Measurements from ENCODE around the gene MRGPRF. TPM values are rescaled to one million over a fixed set of nuclear protein-coding genes. Genes with fewer than 3 reads are reported as not detected.

The MRGPRF gene
- total and polyA plus RNA-seq, 2 of the 8 experiments (the other 6 are each of a cell fraction or from before 2014, with no cell fraction given): 7.5 to 11.0 TPM

DNA sequence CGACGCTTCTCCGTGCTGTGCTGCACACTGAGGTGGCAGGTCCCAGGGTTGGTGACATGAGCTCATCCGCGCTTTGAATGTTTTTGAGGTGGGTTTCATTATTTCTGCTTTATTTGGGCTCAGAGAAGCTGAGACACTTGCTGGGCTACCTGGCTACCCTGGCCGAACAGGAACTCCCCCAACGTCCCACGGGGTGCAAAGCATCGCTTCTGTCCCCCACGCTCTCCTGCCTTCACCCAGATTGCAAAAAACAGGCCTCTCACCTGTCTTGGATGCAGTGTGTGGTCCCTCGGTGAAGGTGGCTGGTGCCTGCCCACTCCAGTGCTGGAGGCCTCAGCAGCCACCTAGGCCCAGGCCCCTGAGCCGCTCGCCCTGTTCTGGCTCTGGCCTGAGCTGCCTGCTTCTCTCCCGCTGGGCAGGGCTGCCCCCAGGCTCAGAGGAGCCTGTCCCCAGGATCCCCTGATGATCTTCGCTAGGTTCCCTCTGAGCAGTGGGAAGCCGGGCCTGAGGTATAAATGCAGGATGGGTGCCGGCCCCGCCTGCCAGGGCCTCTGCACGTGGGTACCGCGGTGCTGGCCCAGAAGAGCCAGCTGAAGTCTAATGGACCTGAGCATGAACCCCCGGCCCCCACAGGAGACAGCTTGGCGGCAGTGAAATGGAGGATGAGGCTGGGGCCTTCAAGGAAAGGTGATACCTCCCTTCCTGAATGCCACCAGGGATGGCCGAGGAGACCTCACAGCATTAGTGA, 16.5 kb downstream of the MRGPRF start:
- H3K27me3 ChIP-seq (replicated peaks in 1 of 4; ENCODE audit: control insufficient read depth in 3 of 4, extremely low read depth in 1 of 4, insufficient read depth in 3 of 4, low read length in 3 of 4): no peaks in the 10 kb centered on the region
- H2BK120ac ChIP-seq (replicated peaks; ENCODE audit: low read depth, low read length): no peak overlapping the region
- no peak overlapping the region for H2BK20ac ChIP-seq (ENCODE audit: low read length)
- ChIA-PET CTCF (ENCODE audit: partially characterized antibody) (interaction anchor here (1.0 to 1.8 kb wide), 4 partner anchors 10 to 63 kb away, joined by 4 to 5 read pairs (median 5); partner anchors contain the start of gene MRGPRF), POLR2A (ENCODE audit: partially characterized antibody) (no interaction called here)
- no peak overlapping the region for H3K27ac ChIP-seq (ENCODE audit: low read depth, low read length)
- H3K4me3 ChIP-seq (ENCODE audit: extremely low read depth in 1 of 4, insufficient read depth in 2 of 4, low read depth in 3 of 4, low read length in 4 of 4): no peak overlapping the region
- no peak overlapping the region for H3K4me2 ChIP-seq (ENCODE audit: insufficient read depth in 1 of 2, low read depth in 2 of 2, low read length in 2 of 2)
- H4K20me1 ChIP-seq (replicated peaks in 1 of 2; ENCODE audit: control insufficient read depth in 1 of 2, insufficient read depth in 2 of 2, low read length in 2 of 2): peaks cover 0 to 2% of the 10 kb centered on the region in 2 experiments
- H3K9me3 ChIP-seq (ENCODE audit: insufficient read depth in 2 of 2, low read depth in 1 of 2, low read length in 1 of 2): no peaks in the 10 kb centered on the region
- H3K4ac ChIP-seq (replicated peaks; ENCODE audit: insufficient read length, low read depth, low read length): no peak overlapping the region
- H3K79me2 ChIP-seq (ENCODE audit: control insufficient read depth in 1 of 2, insufficient read depth in 2 of 2, low read length in 2 of 2): no peaks in the 10 kb centered on the region
- no peak overlapping the region for H3K18ac ChIP-seq (ENCODE audit: extremely low read depth, low read length)
- H2AK5ac ChIP-seq (ENCODE audit: low read depth, low read length): no peak overlapping the region
- FAIRE-seq (no peak), DNase-seq (ENCODE audit: low read depth in 1 of 2, low spot score in 2 of 2) (no peak)
- H3K9ac ChIP-seq (replicated peaks in 1 of 4; ENCODE audit: extremely low read depth in 1 of 4, low read depth in 3 of 4, low read length in 3 of 4): no peak overlapping the region
- no peak overlapping the region for H4K91ac ChIP-seq (replicated peaks; ENCODE audit: insufficient read length, low read length)
- no peak overlapping the region; the same call in 1 of the 2 replicates for H4K8ac ChIP-seq (ENCODE audit: extremely low read depth, insufficient read depth, low read length)
- no peaks in the 10 kb centered on the region for H3K23me2 ChIP-seq (ENCODE audit: low read depth, low read length)
- no peak overlapping the region for H3K23ac ChIP-seq (ENCODE audit: insufficient read length)
- no peaks in the 10 kb centered on the region for H3K79me1 ChIP-seq (ENCODE audit: low read depth, low read length)
- no peak overlapping the region for H3K14ac ChIP-seq (ENCODE audit: insufficient read length)
- H3K36me3 ChIP-seq (ENCODE audit: control insufficient read depth in 2 of 4, insufficient read depth in 4 of 4, low read length in 3 of 4): no peaks in the 10 kb centered on the region
- H3K4me1 ChIP-seq (replicated peaks in 1 of 4; ENCODE audit: control insufficient read depth in 3 of 4, insufficient read depth in 4 of 4, low read length in 3 of 4): peaks cover 0 to 2% (median 1%) of the 10 kb centered on the region in 4 experiments; a peak in 2 of 7 replicates
- no peak for TF ChIP-seq BRCA1 (IDR thresholded peaks at IDR 0.05; ENCODE audit: low read depth, low read length)
- no peak for TF ChIP-seq RFX5 (IDR thresholded peaks at IDR 0.05; ENCODE audit: borderline replicate concordance, low read depth, low read length)
- TF ChIP-seq FOSL1 (IDR thresholded peaks at IDR 0.05; ENCODE audit: insufficient read depth, low read depth, low read length): no peak
- TF ChIP-seq CBX5 (IDR thresholded peaks at IDR 0.05; ENCODE audit: low read depth, low read length): no peak
- no peak for TF ChIP-seq MAFK (IDR thresholded peaks at IDR 0.05; ENCODE audit: low read depth, low read length)
- TF ChIP-seq SIN3A (conservative IDR thresholded peaks at IDR 0.05 in 1 of 2, IDR thresholded peaks at IDR 0.05 in 1 of 2; ENCODE audit: low read depth in 1 of 2, low read length in 2 of 2): no peak
- TF ChIP-seq ZNF274 (IDR thresholded peaks at IDR 0.05; ENCODE audit: borderline replicate concordance, extremely low read depth, low read length): no peak
- no peak overlapping the region for H2BK5ac ChIP-seq (ENCODE audit: low read depth, low read length)
- H2AFZ ChIP-seq (ENCODE audit: low read length): no peak overlapping the region
- no peak overlapping the region for H3K56ac ChIP-seq (replicated peaks; ENCODE audit: insufficient read length, low read depth, low read length)
- H2BK12ac ChIP-seq (ENCODE audit: low read depth, low read length): no peak overlapping the region
- H4K5ac ChIP-seq (ENCODE audit: insufficient read length, low read depth, low read length): no peak overlapping the region
- H2BK15ac ChIP-seq (ENCODE audit: low read length): no peak overlapping the region
- 91% methylated on average over 21 of the region's 24 CpGs; no CpG with 5 or more reads in 1 of the 2 experiments for WGBS, 2 experiments (ENCODE audit: extremely low coverage in 1 of 2, insufficient coverage in 1 of 2, insufficient read length in 1 of 2, insufficient replicate concordance in 2 of 2, low coverage in 1 of 2, low lambda C conversion rate in 2 of 2, missing lambda C conversion rate in 1 of 2)

Measured in H1 (cell line).